ENCODE results near the gene NUP98.
"Not testable (repeated sequence)": the region's sequence is repeated elsewhere in the genome, so short reads cannot be mapped to it uniquely, and the experiment has no call there.

NUP98 gene

DNA sequence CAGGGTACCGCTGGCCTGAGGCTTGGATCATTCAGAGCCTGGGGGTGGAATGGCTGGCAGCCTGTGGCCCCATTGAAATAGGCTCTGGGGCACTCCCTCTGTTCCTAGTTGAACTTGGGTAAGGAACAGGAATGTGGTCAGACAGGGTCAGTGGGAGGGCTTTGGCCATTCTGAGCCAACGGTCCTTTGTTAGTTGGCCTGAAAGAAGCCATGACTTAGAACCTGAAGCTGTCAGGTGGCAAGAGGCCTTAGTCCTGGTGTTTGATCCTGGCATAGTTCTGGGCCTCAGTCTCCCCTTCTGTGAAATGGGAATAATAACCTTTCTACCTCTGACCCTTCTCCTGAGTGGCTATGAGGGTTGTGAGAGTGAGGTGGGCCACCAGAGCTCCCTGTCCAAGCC lies 19.3 kb upstream of the NUP98 start:
- no peaks in the 10 kb centered on the region for H3K9me3 ChIP-seq (ENCODE audit: severe bottlenecking)
- ATAC-seq (ENCODE audit: low read depth), result no peak
- TF ChIP-seq, protein P1, sequence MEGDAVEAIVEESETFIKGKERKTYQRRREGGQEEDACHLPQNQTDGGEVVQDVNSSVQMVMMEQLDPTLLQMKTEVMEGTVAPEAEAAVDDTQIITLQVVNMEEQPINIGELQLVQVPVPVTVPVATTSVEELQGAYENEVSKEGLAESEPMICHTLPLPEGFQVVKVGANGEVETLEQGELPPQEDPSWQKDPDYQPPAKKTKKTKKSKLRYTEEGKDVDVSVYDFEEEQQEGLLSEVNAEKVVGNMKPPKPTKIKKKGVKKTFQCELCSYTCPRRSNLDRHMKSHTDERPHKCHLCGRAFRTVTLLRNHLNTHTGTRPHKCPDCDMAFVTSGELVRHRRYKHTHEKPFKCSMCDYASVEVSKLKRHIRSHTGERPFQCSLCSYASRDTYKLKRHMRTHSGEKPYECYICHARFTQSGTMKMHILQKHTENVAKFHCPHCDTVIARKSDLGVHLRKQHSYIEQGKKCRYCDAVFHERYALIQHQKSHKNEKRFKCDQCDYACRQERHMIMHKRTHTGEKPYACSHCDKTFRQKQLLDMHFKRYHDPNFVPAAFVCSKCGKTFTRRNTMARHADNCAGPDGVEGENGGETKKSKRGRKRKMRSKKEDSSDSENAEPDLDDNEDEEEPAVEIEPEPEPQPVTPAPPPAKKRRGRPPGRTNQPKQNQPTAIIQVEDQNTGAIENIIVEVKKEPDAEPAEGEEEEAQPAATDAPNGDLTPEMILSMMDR (IDR thresholded peaks at IDR 0.05; ENCODE audit: poor library complexity, severe bottlenecking), result no peak
- H3K36me3 ChIP-seq (ENCODE audit: low read depth), result no peaks in the 10 kb centered on the region
- no peaks in the 10 kb centered on the region for H3K27me3 ChIP-seq (ENCODE audit: insufficient read depth, poor library complexity, severe bottlenecking)
- no peaks in the 10 kb centered on the region for H3K4me1 ChIP-seq (ENCODE audit: insufficient read depth, poor library complexity, severe bottlenecking)
- no peak overlapping the region for H3K4me3 ChIP-seq (ENCODE audit: severe bottlenecking)
- H3K27ac ChIP-seq (ENCODE audit: poor library complexity, severe bottlenecking), result no peak overlapping the region
- no peak for DNase-seq (ENCODE audit: low spot score)

DNA sequence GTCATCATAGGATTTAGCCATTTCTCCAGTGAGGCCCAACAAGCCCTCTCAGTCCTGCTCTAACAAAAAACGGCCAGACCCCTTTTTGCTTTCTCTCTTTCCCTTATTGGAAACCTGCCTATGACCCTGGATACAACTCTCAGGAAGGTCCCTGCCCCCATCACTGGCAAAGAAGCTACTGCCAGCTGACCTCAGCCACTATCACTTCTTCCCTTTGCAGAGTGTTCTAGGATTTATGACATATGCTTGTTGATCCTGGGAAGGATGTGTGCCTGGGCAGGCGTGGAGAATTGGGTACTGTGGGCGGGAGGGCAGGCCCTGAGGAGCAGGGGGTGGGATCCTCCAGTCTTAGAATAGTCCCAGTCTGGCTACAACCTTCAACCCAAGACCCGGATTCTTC lies 18.5 kb upstream of the NUP98 start:
- H3K36me3 ChIP-seq (ENCODE audit: low read depth), result no peaks in the 10 kb centered on the region
- no peaks in the 10 kb centered on the region for H3K9me3 ChIP-seq (ENCODE audit: severe bottlenecking)
- TF ChIP-seq, protein P1 (IDR thresholded peaks at IDR 0.05; ENCODE audit: poor library complexity, severe bottlenecking), result no peak
- H3K27me3 ChIP-seq (ENCODE audit: insufficient read depth, poor library complexity, severe bottlenecking), result no peaks in the 10 kb centered on the region
- no peaks in the 10 kb centered on the region for H3K4me1 ChIP-seq (ENCODE audit: insufficient read depth, poor library complexity, severe bottlenecking)
- DNase-seq (ENCODE audit: low spot score) (no peak), ATAC-seq (ENCODE audit: low read depth) (no peak)
- no peak overlapping the region for H3K4me3 ChIP-seq (ENCODE audit: severe bottlenecking)
- H3K27ac ChIP-seq (ENCODE audit: poor library complexity, severe bottlenecking), result no peak overlapping the region

DNA sequence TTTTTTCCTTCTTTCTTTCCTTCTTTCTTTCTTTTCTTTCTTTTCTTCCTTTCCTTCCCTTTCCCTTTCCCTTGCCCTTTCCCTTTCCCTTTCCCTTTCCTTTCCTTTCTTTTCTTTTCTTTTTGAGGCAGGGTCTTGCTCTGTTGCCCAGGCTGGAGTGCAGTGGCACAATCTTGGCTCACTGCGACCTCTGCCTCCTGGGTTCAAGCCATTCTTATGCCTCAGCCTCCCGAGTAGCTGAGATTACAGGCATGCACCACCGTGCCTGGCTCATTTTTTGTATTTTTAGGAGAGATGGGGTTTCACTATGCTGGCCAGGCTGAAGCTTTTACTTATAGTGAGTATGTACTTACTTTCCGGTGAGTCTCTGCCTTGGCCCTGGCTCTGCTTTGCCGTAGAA lies 17.5 kb upstream of the NUP98 start:
- not testable (repeated sequence) for H3K27ac ChIP-seq (ENCODE audit: poor library complexity, severe bottlenecking); H3K36me3 ChIP-seq (ENCODE audit: low read depth); H3K4me3 ChIP-seq (ENCODE audit: severe bottlenecking); H3K9me3 ChIP-seq (ENCODE audit: severe bottlenecking); H3K4me1 ChIP-seq (ENCODE audit: insufficient read depth, poor library complexity, severe bottlenecking); ATAC-seq (ENCODE audit: low read depth); DNase-seq (ENCODE audit: low spot score); H3K27me3 ChIP-seq (ENCODE audit: insufficient read depth, poor library complexity, severe bottlenecking)

- TF ChIP-seq, protein P1 (IDR thresholded peaks at IDR 0.05; ENCODE audit: poor library complexity, severe bottlenecking), result no peak
- Histone ChIP-seq H3K4me1 (ENCODE audit: insufficient read depth, poor library complexity, severe bottlenecking) (peaks cover 2% of the 10 kb centered on the region), H3K27me3 (ENCODE audit: insufficient read depth, poor library complexity, severe bottlenecking) (no peaks in the 10 kb centered on the region)
These were observed 13.6 kb upstream of the NUP98 start for GRCh38 chr11:3810951-3811350.

DNA sequence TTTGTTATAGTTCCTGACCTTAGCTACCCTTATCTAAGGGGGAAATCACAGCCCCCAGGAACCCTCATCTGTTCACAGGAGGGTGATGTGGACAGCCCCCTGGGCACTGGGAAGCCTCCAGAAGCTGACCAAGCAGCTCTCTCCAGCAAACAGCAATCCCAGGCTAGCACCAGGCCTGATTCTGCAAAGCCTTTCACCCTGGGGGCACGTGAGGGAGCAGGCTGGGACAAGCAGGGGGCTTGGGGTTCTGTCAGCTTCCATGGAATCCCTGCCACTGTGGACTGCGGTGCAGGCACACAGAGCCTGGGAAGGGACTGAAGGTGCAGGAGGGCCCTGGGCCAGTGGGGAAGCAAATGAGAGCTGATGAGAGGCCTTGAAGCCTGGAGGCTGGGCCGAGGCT lies 13.1 kb upstream of the NUP98 start:
- Histone ChIP-seq H3K36me3 (ENCODE audit: low read depth) (no peaks in the 10 kb centered on the region), H3K4me3 (ENCODE audit: severe bottlenecking) (no peak overlapping the region), H3K4me1 (ENCODE audit: insufficient read depth, poor library complexity, severe bottlenecking) (peaks cover 2% of the 10 kb centered on the region), H3K9me3 (ENCODE audit: severe bottlenecking) (no peaks in the 10 kb centered on the region), H3K27me3 (ENCODE audit: insufficient read depth, poor library complexity, severe bottlenecking) (no peaks in the 10 kb centered on the region), H3K27ac (ENCODE audit: poor library complexity, severe bottlenecking) (no peak overlapping the region)
- no peak for ATAC-seq (ENCODE audit: low read depth)
- TF ChIP-seq, protein P1 (IDR thresholded peaks at IDR 0.05; ENCODE audit: poor library complexity, severe bottlenecking), result no peak
- no peak for DNase-seq (ENCODE audit: low spot score)

More at GRCh38 chr11:3810951-3811350, 13.6 kb upstream of the NUP98 start:
- no peak for ATAC-seq (ENCODE audit: low read depth)
- Histone ChIP-seq H3K9me3 (ENCODE audit: severe bottlenecking) (no peaks in the 10 kb centered on the region), H3K4me3 (ENCODE audit: severe bottlenecking) (no peak overlapping the region), H3K27ac (ENCODE audit: poor library complexity, severe bottlenecking) (no peak overlapping the region), H3K36me3 (ENCODE audit: low read depth) (no peaks in the 10 kb centered on the region)
- DNase-seq (ENCODE audit: low spot score), result no peak
